Right forelimb (tissue), 1 donor: ENCODE data around the gene CAPN11.
A peak's percentile ranks its signal among the peaks of the same experiment; 100 is the strongest.
"Not testable (repeated sequence)": the region's sequence is repeated elsewhere in the genome, so short reads cannot be mapped to it uniquely, and the experiment has no call there.

Experiments used
- DNase-seq: peaks from one replicate; pipeline ENCODE4 v3.0.0-alpha.2; 2018

Gene CAPN11

GRCh38 chr6:44183783-44184182 is 25.2 kb downstream of the CAPN11 start:
- DNase-seq: no peak

DNA sequence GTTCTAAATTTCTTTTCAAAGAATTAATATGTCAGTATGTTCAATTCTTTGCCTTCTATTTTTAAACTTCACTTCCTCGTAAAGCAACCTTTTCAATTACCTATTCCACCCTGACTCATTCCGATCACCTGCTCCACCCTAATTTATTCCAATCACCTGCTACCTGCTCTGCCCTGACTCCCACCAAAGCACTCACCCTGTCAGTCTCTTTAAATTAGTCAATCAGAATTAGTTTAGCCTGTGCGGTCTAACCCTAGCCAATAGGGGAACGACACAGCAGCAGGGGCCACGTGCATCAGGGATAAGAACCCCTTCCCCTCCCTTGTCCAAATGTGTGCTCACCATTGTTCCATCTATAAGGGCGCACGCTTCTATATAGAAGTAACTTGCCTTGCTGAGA is 26.7 kb downstream of the CAPN11 start:
- not testable (repeated sequence) for DNase-seq

GRCh38 chr6:44185953-44186634 is 27.5 kb downstream of the CAPN11 start:
- DNase-seq: no peak

DNA sequence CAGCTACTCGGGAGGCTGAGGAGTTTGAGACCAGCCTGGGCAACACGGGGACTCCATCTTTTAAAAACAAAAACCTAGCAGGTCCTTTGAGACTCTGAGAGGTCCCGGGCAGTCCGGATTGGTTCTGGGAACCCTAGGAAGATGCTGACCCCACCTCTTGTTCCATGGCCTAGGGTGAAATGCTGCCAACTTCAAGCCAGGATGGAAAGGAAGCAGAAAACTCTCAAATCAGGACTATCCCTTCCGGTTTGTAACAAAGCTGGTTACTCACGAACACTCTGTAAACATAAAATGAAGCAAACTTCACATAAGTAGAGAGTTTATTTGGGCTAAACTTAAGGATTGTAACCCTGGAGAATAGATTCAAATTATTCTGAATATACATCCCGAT is 28.0 kb downstream of the CAPN11 start:
- no peak for DNase-seq

GRCh38 chr6:44188819-44189218 is 30.2 kb downstream of the CAPN11 start:
- no peak for DNase-seq

GRCh38 chr6:44189257-44189656 is 30.6 kb downstream of the CAPN11 start:
- no peak for DNase-seq

- DNase-seq: no peak
Measured at GRCh38 chr6:44190715-44191114, 32.1 kb downstream of the CAPN11 start.

DNA sequence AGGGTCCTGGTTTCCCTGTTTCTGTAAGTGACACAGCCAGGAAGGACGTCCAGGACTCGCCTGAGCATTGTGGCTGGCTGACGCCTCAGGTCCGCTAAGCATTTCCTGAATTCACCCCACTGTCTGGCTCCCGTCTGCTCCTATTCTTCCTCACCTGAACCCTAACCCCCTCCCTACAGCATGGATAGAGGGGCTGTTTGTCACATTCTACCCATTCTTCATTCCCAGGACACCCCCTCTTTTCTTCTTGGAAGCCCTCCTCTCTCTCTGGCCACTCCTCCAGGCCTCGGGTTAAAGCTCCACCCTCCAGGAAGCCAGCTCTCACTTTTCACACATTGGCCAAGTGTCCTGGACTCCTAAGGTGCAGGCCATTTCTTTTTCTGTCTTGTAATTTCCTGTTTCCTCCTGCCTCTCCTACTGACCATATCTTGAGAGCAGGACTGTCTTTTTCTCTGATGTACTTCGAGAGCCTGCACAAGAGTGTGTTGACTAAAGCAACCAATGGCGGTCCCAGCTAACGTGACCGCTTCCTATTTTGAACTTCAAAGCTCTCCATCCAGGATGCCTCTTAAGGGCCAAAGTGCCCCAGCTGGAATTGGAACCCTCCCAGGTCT is 33.9 kb downstream of the CAPN11 start:
- DNase-seq: no peak

DNA sequence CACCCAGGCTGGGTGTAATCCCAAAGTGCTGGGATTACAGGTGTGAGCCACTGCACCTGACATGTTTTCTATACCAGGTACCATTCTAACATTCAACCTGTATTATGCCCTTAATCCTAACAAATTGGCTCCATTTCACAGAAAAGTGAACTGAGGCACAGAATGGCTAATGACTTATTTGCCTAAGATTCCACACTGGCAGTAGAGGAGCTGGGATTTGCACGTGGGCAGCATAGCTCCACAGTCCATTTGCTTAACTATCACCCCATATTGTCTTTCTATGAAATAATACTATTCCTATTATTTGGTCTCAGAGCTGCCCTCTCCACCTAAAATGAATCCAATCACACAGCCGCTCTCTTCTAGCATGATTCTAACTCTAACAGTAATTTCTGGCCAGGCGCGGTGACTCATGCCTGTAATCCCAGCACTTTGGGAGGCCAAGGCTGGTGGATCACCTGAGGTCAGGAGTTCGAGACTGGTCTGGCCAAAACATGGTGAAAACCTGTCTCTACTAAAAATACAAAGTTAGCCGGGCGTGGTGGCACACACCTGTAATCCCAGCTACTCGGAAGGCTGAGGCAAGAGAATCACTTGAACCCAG is 34.8 kb downstream of the CAPN11 start:
- DNase-seq: no peak

DNA sequence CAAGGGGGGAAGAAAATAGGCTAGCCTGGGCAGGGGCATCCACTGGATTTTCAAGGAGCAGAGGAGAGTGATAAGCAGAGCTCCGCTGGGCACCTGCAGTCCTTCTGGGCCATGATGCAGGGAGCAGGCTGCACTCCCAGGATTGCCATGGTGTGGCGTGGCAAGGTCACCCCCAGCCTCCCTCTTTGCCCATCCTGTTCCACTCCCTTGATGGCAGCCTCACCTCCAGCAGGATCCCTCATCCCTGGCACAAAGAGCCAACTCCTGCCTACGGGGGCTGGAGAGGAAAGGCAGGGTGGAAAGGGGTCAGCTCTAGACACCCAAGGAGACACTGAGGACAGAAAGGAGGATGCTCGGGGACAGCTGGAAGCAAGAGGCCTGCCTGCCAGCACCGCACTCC is 35.7 kb downstream of the CAPN11 start:
- DNase-seq: no peak

- DNase-seq: not testable (repeated sequence)
Measured at GRCh38 chr6:44196351-44196750, 37.7 kb downstream of the CAPN11 start.

- no peak for DNase-seq
Measured at GRCh38 chr6:44198684-44199083, 40.1 kb downstream of the CAPN11 start.

GRCh38 chr6:44199883-44200282 is 41.3 kb downstream of the CAPN11 start:
- no peak for DNase-seq

DNA sequence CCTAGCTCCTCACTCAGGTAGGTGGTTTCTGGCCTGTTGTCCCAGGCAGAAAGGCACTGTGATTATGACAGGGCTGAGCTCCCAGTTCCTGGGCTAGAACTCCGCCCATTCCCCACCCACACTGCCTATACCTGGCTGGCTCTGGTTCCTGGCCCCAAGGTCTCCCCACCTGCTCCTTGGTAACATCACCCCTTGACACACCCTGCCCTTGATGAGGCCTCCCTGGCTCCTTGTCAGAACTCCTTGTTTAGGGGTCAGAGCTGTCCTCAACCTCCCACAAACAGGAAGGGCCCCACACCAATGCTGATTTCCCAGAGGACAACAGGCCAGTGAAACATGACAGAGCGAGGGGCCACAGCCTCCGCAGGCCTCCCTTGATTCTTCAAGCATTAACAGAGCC is 42.6 kb downstream of the CAPN11 start:
- DNase-seq: no peak

DNA sequence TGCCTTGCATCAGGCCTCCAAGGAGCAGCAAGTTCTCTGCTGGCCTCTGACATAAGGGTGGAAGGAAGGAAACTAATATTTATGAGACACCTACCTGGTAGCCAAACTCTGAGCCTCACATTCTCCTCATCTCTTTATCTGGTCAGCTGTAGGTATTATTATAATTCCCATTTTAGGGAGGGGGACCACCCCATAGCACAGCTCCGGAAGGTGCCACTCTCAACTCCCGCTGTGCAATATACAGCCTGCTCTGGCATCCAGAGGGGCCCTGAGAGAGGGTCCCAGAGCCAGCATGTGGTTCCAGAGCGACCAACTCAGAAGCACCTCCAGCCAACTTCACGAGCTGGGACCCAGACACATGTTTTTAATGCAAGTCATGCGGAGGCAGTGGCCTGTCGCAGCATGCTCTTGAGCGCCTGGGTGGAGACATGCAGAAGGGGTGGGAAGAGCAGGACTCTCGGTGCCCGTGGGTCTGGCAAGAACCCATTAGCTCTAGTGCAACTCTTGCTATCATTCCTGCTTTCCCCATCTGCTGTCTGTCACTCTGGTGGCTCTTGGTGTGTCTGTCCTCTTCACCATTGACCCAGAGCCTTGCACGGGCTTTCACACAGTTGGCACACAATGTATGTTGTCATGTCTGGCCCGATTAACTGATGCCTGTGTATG is 43.2 kb downstream of the CAPN11 start:
- no peak for DNase-seq

DNA sequence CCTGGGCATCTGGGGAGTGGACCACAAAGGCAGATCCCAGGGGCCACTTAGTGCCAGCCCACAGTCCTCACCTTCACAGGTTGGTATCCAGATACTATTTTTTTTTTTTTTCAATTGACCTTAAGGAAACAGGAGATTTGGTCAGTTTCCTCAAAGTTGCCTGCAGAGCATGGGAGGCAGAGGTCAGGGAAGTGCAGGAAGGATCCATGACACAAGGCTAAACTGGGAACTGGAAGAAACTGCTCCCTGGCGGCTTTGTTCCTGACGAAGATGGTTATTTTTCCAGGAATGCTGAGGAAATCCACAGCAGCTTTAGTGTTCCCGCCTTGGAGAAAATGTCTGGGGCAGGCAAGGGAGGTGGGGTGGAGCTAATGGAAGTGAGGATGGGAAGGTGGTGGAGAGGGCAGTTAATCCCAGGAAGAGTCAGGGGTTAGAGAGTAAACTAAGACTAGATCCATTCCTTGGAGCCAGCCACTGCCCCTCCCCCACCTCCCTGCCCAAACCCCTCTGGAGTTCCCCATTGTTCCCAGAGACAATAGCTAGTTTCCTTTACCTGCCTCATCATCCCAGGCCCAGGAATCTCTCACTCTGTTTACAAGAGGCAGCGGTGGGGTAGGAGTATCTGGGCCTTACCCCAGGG is 43.8 kb downstream of the CAPN11 start:
- no peak for DNase-seq

DNA sequence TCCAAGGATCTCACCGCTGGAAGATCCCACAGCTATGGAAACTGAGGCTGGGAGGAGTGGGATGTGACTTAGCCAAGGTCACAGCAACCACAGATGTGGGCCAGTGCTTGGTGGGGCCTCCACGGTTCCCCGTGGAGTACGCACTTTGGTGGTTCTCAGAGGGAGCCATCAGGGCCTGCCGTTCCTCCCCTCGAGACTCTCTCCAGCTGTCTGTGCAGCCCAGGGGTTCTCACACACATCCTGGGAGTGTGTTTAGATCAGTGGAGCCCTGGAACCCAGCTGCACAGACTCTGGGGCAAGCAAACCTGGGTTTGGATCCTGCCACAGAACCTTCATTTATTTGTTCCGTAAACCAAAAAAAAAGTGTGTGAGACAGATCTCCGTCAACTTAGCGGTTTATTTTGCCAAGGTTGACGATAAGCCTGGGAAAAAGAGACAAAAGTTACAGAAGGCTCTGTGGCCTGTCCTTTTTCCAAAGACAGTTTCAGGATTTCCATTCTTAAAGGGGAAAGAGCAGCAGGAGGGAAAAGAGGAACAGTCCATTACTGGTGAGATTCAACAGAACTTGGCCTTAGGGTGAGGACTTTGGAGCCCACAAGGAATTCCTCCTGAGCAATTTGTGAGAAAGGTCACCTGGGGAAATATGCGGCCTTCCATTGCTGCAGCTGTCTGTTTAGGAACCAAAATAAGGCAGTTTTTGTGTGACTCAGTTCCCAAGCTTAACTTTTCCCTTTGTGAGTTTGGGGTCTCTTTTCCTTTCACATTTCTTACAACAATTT is 44.5 kb downstream of the CAPN11 start:
- no peak for DNase-seq

- no peak for DNase-seq
Measured at GRCh38 chr6:44203955-44204354, 45.3 kb downstream of the CAPN11 start.

- no peak for DNase-seq
Measured at GRCh38 chr6:44207966-44208365, 49.3 kb downstream of the CAPN11 start.

- no peak for DNase-seq
Measured at GRCh38 chr6:44211284-44211683, 52.7 kb downstream of the CAPN11 start.

DNA sequence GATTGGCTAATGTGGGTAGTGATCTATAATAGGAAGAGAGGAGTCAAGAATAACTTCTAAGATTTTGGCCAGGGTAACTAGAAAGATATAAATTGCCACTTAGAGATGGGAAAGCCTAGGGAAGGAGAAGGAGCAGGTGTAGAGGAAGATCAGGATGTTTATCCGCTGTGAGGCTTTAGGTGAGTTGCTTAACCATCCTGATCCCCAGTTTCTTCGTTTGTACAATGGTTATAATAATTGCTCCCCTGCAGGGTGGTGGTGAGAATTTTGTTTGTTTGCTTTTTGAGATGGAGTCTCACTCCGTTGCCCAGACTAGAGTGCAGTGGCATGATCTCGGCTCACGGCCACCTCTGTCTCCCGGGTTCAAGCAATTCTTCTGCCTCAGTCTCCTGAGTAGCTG is 55.7 kb downstream of the CAPN11 start:
- DNase-seq: no peak

- peak; percentile 74 for DNase-seq
Measured at GRCh38 chr6:44216677-44217331, 58.2 kb downstream of the CAPN11 start, which contains the start of gene MYMX. Gene MYMX (plus strand): TSS chr6:44216926. CDS start chr6:44217472, 546 bp downstream.
